ENCODE measurements around the gene TRIM59.

TRIM59 gene

GRCh38 chr3:160449636-160450598 lies at the start of gene TRIM59:
Gene TRIM59, minus strand, starts transcription at chr3:160449786. Its CDS starts 10,603 bp downstream, at chr3:160439183.
- peak; percentile 46 for DNase-seq (ENCODE audit: low read depth)

GRCh38 chr3:160498202-160498601 lies 48.6 kb upstream of the TRIM59 start:
- DNase-seq (ENCODE audit: low read depth), result no peak

- no peak for DNase-seq (ENCODE audit: low read depth)
Observed at GRCh38 chr3:160490166-160490565, 40.6 kb upstream of the TRIM59 start.

GRCh38 chr3:160486459-160486869 lies 36.9 kb upstream of the TRIM59 start:
- no peak for DNase-seq (ENCODE audit: low read depth)

GRCh38 chr3:160482796-160483195 lies 33.2 kb upstream of the TRIM59 start:
- DNase-seq (ENCODE audit: low read depth), result no peak

- no peak for DNase-seq (ENCODE audit: low read depth)
Observed at GRCh38 chr3:160481856-160482255, 32.3 kb upstream of the TRIM59 start.

- no peak for DNase-seq (ENCODE audit: low read depth)
Observed at GRCh38 chr3:160480931-160481330, 31.3 kb upstream of the TRIM59 start.

- DNase-seq (ENCODE audit: low read depth), result no peak
Observed at GRCh38 chr3:160479376-160479775, 29.8 kb upstream of the TRIM59 start.

- DNase-seq (ENCODE audit: low read depth), result no peak
Observed at GRCh38 chr3:160478338-160478737, 28.8 kb upstream of the TRIM59 start.

- no peak for DNase-seq (ENCODE audit: low read depth)
Observed at GRCh38 chr3:160477750-160478149, 28.2 kb upstream of the TRIM59 start.

- DNase-seq (ENCODE audit: low read depth), result no peak
Observed at GRCh38 chr3:160475884-160476283, 26.3 kb upstream of the TRIM59 start.

- DNase-seq (ENCODE audit: low read depth), result no peak
Observed at GRCh38 chr3:160475153-160475552, 25.6 kb upstream of the TRIM59 start.

- DNase-seq (ENCODE audit: low read depth), result no peak
Observed at GRCh38 chr3:160474416-160474838, 24.8 kb upstream of the TRIM59 start.

- DNase-seq (ENCODE audit: low read depth), result no peak
Observed at GRCh38 chr3:160473978-160474377, 24.4 kb upstream of the TRIM59 start.

- no peak for DNase-seq (ENCODE audit: low read depth)
Observed at GRCh38 chr3:160473221-160473620, 23.6 kb upstream of the TRIM59 start.

GRCh38 chr3:160472344-160472743 lies 22.8 kb upstream of the TRIM59 start:
- DNase-seq (ENCODE audit: low read depth), result no peak

GRCh38 chr3:160471892-160472291 lies 22.3 kb upstream of the TRIM59 start:
- no peak for DNase-seq (ENCODE audit: low read depth)

- no peak for DNase-seq (ENCODE audit: low read depth)
Observed at GRCh38 chr3:160470181-160470580, 20.6 kb upstream of the TRIM59 start.

GRCh38 chr3:160464971-160465370 lies 15.4 kb upstream of the TRIM59 start:
- DNase-seq (ENCODE audit: low read depth), result no peak

- no peak for DNase-seq (ENCODE audit: low read depth)
Observed at GRCh38 chr3:160464321-160464720, 14.7 kb upstream of the TRIM59 start.

GRCh38 chr3:160460033-160460432 lies 10.4 kb upstream of the TRIM59 start:
- DNase-seq (ENCODE audit: low read depth), result no peak

- DNase-seq (ENCODE audit: low read depth), result no peak
Observed at GRCh38 chr3:160459450-160459970, 9.9 kb upstream of the TRIM59 start.

GRCh38 chr3:160458151-160458550 lies 8.6 kb upstream of the TRIM59 start:
- DNase-seq (ENCODE audit: low read depth), result no peak
